NOMO-1 (cell line): Measurements from ENCODE around the gene UBASH3B.
A peak's percentile ranks its signal among the peaks of the same experiment; 100 is the strongest.

ENCODE experiments used
- DNase-seq, 2 experiments: peaks; one replicate each; lab custom pipeline; 2025; ENCODE audit not compliant: unreplicated experiment in 2 of 2; lab: John Stamatoyannopoulos, UW

UBASH3B gene

DNA sequence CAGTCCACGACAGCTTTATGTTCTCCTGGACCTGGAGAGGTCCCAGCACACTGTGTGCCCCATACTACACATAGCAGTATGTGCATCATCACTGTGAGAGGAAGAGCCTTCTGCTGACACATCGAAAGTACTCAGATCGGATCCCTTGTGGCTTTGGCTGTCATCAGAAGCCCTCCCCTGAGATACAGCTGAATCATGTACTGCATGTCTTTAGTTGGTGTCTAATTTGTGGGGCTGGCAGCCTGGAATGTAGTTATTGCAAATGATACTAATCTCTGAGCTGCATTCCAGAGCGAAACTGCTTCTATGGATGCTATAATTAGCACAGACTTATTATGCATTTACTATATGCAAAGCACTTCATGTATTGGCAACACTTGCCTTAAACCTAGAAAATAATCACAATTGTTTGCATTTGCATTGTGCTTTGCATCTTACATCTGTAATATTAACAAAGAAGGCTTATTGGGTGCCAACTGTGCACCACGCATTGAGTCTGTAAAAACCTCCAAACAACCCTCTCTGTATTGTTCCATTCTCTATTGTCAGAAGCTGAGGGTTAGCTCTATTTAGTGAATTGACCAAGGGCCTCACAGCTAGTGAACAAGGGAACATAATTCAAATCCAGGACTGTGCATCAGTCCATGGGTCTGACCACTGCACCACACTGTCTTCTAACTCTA is 93.6 kb downstream of the UBASH3B start:
- DNase-seq = peak; percentile 86 to 94

DNA sequence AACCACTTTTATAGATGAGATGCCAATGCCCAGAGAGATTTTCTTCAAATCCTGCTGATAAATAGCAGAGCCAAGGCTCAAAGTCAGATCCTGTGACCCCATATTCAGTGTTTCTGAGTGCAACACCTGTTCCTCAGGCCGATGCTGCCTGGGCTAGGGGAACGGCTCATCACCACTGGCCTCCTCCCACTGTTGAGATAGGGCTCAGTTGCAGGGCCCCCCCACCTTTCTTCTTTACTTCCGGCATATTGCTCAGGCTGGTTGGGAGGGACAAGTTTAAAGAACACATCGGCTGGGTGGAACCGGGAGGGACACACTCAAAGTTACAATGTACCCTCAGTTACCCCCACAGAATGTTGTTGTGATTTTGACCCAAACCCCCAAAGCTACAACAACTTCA is 94.5 kb downstream of the UBASH3B start:
- no peak for DNase-seq

- DNase-seq = peak in 1 of 2 experiments; percentile 9
These were observed 96.0 kb downstream of the UBASH3B start for GRCh38 chr11:122751292-122752070.

DNA sequence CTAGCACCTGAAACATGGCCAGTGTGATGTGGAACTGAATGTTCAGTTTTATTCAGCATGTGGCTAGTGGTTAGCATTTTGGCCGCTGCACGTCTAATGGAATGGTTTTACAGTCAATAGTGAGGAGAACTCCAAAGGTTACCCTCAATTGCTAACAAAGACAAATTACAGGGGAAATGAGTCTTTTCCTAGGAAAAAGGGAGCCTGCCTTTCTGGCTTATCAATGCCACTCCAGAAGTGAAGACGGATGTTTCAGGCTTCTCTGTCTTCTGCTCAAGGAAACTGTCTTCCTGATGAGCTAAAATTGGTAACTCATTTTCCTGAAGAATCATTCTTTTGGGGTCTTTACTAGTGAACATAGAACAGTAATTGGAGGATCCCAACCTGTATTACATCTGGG is 98.5 kb downstream of the UBASH3B start:
- DNase-seq = no peak

DNA sequence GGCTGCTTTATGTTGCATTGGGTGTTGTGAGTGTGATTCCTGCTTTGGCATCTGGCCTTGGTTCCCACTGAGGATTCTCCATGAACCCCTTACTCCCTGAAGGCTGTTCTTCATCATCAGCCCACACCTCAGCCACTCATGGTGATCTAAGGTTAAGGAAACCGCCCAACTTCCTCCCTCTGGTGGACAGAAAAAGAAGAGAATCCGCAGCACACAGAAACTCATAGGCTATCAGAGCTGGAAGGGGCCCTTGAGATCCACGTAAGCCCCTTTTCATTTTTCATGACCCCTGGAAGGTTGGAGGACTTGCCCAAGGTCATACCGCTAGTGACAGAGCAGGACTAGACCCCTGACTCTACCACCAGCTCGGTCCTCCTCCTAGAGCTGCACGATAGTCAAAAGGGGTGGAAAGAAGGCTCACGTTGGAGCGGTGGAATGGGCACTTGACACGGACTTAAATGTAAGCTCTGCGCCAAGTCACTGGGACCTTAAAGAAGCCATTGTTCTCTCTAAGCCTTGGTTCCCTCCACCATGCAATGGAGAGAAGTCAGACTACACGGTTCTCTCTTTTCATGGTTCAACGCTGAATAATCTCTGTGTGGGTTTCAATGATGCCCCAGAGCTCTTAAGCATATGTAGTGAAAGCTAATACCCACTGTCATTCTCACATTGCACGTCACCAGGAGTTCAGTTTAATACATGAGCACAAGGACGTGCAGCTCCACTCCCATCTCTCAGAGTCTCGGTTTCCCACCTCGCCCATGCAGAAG is 99.2 kb downstream of the UBASH3B start:
- DNase-seq = peak; percentile 29 to 32

GRCh38 chr11:122755409-122755808 is 99.9 kb downstream of the UBASH3B start:
- peak in 1 of 2 experiments; percentile 16 for DNase-seq

- DNase-seq = peak; percentile 22 to 27
These were observed 100.4 kb downstream of the UBASH3B start for GRCh38 chr11:122755941-122756340.

- DNase-seq = peak; percentile 94 to 95
These were observed 100.9 kb downstream of the UBASH3B start for GRCh38 chr11:122756417-122756816.

DNA sequence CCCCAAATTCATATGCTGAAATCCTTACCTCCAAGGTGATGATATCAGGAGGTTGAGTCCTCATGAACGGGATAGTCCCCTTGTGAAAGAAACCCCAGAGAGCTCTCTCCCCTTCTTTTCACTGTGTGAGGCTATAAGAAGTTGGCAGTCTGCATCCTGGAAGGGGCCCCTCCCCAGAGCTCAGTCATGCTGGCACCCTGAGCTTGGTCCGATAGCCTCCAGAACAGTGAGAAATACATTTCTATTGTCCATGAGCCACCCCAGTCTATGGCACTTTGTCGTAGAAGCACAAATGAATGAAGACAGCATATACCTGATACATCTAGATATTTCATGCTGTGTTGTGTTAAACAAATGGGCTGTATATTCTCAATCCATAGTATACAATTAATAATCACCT is 101.7 kb downstream of the UBASH3B start:
- DNase-seq = no peak

- no peak for DNase-seq
These were observed 102.8 kb downstream of the UBASH3B start for GRCh38 chr11:122758339-122758738.

GRCh38 chr11:122758974-122759373 is 103.5 kb downstream of the UBASH3B start:
- DNase-seq = no peak

DNA sequence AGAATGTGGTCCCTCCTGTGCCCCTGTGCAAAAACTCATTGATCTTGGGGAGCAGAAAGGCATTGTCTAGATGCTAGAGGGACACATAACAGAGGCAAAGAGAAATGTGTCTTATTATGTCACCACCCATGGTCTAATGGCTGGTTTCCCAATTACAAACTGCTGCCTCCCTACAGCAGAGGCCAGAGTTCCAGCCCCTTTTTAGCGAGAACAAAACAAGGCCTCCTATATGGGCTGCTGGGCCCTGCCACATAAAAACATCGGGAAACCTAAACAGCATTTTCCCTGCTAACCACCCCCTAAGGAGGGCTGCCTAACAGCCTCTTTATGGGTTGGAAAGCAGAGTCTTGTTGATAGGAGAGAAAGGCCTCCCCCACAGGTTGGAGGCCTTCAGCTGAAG is 107.6 kb downstream of the UBASH3B start:
- no peak for DNase-seq

GRCh38 chr11:122764371-122765090 is 109.0 kb downstream of the UBASH3B start:
- DNase-seq = no peak

DNA sequence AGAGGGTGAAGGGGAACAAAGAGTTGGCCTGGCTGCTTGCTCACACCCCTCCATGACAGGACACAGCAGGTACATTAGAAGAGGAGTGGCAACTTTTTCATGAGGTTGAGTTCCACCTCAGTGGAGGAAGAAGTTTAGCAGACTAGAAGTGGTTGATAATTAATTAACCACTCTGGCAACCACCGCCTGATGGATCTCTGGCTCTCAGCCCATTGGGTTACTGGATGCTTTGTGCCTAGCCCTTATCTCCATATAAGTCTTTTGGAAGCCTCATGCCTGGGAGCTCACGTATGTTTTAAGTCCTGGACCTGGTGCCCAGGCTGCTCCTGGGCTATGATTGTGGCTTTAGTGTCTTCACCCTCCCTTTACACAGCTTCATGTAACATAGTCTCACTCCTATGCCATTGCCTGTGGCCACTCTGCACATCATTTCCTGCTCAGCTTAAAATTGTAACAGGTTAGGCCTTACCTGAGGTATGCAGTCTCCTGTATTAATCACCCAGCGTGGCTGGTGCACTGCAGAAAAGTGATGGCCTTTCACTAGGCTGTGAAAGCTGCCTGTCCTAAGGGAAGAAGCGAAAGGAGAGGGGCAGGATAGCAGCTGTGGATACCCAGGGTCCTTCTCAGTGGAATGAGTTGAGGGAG is 110.1 kb downstream of the UBASH3B start:
- DNase-seq = no peak

- DNase-seq = no peak
These were observed 113.7 kb downstream of the UBASH3B start for GRCh38 chr11:122769126-122769780.

- no peak for DNase-seq
These were observed 117.4 kb downstream of the UBASH3B start for GRCh38 chr11:122772945-122773344.

DNA sequence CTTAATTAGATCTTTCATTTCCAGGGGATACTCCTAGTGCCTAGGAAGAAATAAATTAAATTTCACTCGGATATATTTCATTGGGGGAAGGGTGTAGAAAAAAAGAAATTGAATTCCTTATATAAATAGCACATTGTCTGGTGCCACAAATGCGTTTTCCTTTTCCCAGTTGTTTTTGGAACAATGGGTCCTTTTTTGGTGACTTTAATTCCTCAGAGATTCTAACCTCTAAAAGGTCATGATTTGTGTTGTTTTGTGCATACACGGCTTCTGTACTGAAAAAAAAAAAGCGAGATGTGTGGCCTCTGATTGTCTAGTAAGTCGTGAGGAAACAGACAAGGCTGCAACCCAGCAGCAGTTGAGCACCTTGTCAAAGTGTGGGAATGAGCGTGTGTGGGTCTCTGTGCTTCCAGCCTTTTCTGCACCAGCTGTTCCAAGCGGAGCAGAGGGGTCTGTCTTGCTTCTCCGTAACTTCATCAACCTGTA is 118.3 kb downstream of the UBASH3B start:
- no peak for DNase-seq

- DNase-seq = no peak
These were observed 120.3 kb downstream of the UBASH3B start for GRCh38 chr11:122775675-122776271.

- DNase-seq = no peak
These were observed 121.0 kb downstream of the UBASH3B start for GRCh38 chr11:122776546-122776945.
